Small intestine (tissue), 16 donors: ENCODE data around the gene NPIPB9. TPM values are rescaled to one million over a fixed set of nuclear protein-coding genes. Genes with fewer than 3 reads are reported as not detected.
"Not testable (repeated sequence)": the region's sequence is repeated elsewhere in the genome, so short reads cannot be mapped to it uniquely, and the experiment has no call there.

Source experiments
- DNase-seq, 2 donors: peaks; one replicate each; pipeline versions ENCODE4 v3.0.0 to v3.0.0-alpha.2; 2013
- FAIRE-seq: peaks from 2 replicates; lab custom pipeline; 2012; peaks lifted over from hg19 to GRCh38; lab: Jason Lieb, UNC
- H3K27ac ChIP-seq, 3 donors: one replicate each; pipeline ENCODE4 v1.5.1; 2013; ENCODE audit warnings: low read length in 2 of 3, mild to moderate bottlenecking in 2 of 3, control low read depth in 1 of 3, inconsistent platforms in 1 of 3, low read depth in 1 of 3, moderate library complexity in 1 of 3
- H3K27me3 ChIP-seq, 3 donors: one replicate each; pipeline ENCODE4 v1.6.1; 2013; ENCODE audit warnings: low read length in 3 of 3, inconsistent platforms in 1 of 3; ENCODE audit not compliant: control insufficient read depth in 3 of 3, insufficient read depth in 3 of 3
- H3K36me3 ChIP-seq, 3 donors: one replicate each; pipeline ENCODE4 v1.6.1; 2013; ENCODE audit warnings: low read length in 3 of 3, inconsistent platforms in 1 of 3, low read depth in 1 of 3, mild to moderate bottlenecking in 1 of 3, moderate library complexity in 1 of 3; ENCODE audit not compliant: control insufficient read depth in 3 of 3, insufficient read depth in 2 of 3
- H3K4me1 ChIP-seq, 3 donors: one replicate each; pipeline ENCODE4 v1.6.1; 2013; ENCODE audit warnings: low read length in 2 of 3, inconsistent platforms in 1 of 3, low read depth in 1 of 3, mild to moderate bottlenecking in 1 of 3, moderate library complexity in 1 of 3; ENCODE audit not compliant: control insufficient read depth in 3 of 3, insufficient read depth in 2 of 3
- H3K4me3 ChIP-seq, 3 donors: one replicate each; pipeline ENCODE4 v1.5.1; 2013; ENCODE audit warnings: low read length in 3 of 3, control low read depth in 1 of 3, inconsistent platforms in 1 of 3, low read depth in 1 of 3, mild to moderate bottlenecking in 1 of 3, moderate library complexity in 1 of 3
- H3K9me3 ChIP-seq, 2 donors: one replicate each; pipeline ENCODE4 v1.6.1; 2013; ENCODE audit warnings: low read depth in 1 of 2, low read length in 1 of 2; ENCODE audit not compliant: control insufficient read depth in 2 of 2, insufficient read depth in 1 of 2
- WGBS, 3 donors: extraction: QIAGEN DNeasy Blood & Tissue Kit; methylation state at CpG; one replicate each; pipeline ENCODE4 v1.1.7; 2013; 5-methylcytosine and 5-hydroxymethylcytosine counted together
- long read RNA-seq, 10 donors: transcript quantifications; one replicate each; lab custom pipeline, GENCODE V29; 2026
- polyA plus RNA-seq, 4 donors: library from polyadenylated mRNA; stranded (reverse) in 3 of 4; unstranded in 1 of 4; fragments of 200-250 nt in 3 of 4; fragments of 120-200 nt in 1 of 4; gene quantifications; one replicate each; pipeline versions ENCODE4 v1.2.1 to v1.2.3, GENCODE V29; 2013
- donor health status: healthy with polysubstance abuse.
- donor health status: control.
- donor health status: control.
- donor health status: Bipolar disorder and iron deficiency.
- donor health status: healthy.

The NPIPB9 gene
- 1 to 10 TPM in 1 of 4 donors, under 1 TPM in 1, not detected in 2; 0.10 to 3.6 TPM for polyA plus RNA-seq
- long read RNA-seq, donor 1, result 0 reads
- long read RNA-seq, donor 2, result 0 reads
- long read RNA-seq, donor 3, partial matches to known transcripts, result 132 of 132 reads
- long read RNA-seq, donor 3, other reads (novel, unspliced or antisense), result 0 of 132 reads
- long read RNA-seq, donor 4, result 0 reads
- long read RNA-seq, donor 5, partial matches to known transcripts, result 116 of 116 reads
- long read RNA-seq, donor 5, other reads (novel, unspliced or antisense), result 0 of 116 reads
- long read RNA-seq, donor 6, partial matches to known transcripts, result 235 of 235 reads
- long read RNA-seq, donor 6, other reads (novel, unspliced or antisense), result 0 of 235 reads
- long read RNA-seq, donor 7, partial matches to known transcripts, result 457 of 457 reads
- long read RNA-seq, donor 7, other reads (novel, unspliced or antisense), result 0 of 457 reads
- long read RNA-seq, donor 8, result 0 reads
- long read RNA-seq, donor 9, partial matches to known transcripts, result 38 of 38 reads
- long read RNA-seq, donor 9, other reads (novel, unspliced or antisense), result 0 of 38 reads
- long read RNA-seq, donor 10, partial matches to known transcripts, result 41 of 41 reads
- long read RNA-seq, donor 10, other reads (novel, unspliced or antisense), result 0 of 41 reads

GRCh38 chr16:28751487-28751886 lies at the start of gene NPIPB9:
Gene NPIPB9, plus strand, starts transcription at chr16:28751787.
- not testable (repeated sequence) for H3K4me3 ChIP-seq, DNase-seq, H3K27ac ChIP-seq, H3K27me3 ChIP-seq, H3K36me3 ChIP-seq, H3K4me1 ChIP-seq, H3K9me3 ChIP-seq, FAIRE-seq
- WGBS, 3 donors, result no CpG with 5 or more reads among the region's 5 CpGs

- not testable (repeated sequence) for H3K36me3 ChIP-seq, H3K4me1 ChIP-seq, H3K9me3 ChIP-seq, DNase-seq, H3K27me3 ChIP-seq, H3K4me3 ChIP-seq, H3K27ac ChIP-seq, FAIRE-seq
- 67 to 76% (median 69%) methylated on average over 1 to 3 of the region's 7 CpGs for WGBS, 3 donors
These were observed 47.3 kb upstream of the NPIPB9 start for GRCh38 chr16:28704246-28704645.

GRCh38 chr16:28711220-28712083 lies 40.1 kb upstream of the NPIPB9 start, which contains the start of gene EIF3C:
Gene EIF3C, plus strand, starts transcription at chr16:28711464. Its CDS starts 223 bp downstream, at chr16:28711687.
- no CpG with 5 or more reads among the region's 66 CpGs for WGBS, 3 donors
- H3K4me3 ChIP-seq, H3K36me3 ChIP-seq, H3K27me3 ChIP-seq, FAIRE-seq, H3K27ac ChIP-seq, DNase-seq, H3K4me1 ChIP-seq, H3K9me3 ChIP-seq: not testable (repeated sequence)

GRCh38 chr16:28722852-28723650 lies 28.5 kb upstream of the NPIPB9 start:
- DNase-seq, H3K27ac ChIP-seq, H3K36me3 ChIP-seq, H3K9me3 ChIP-seq, H3K4me1 ChIP-seq, H3K27me3 ChIP-seq, FAIRE-seq, H3K4me3 ChIP-seq: not testable (repeated sequence)
- 91 to 98% (median 94%) methylated on average over 10 to 12 of the region's 15 CpGs for WGBS, 3 donors

- WGBS, 3 donors, result no CpG with 5 or more reads among the region's 5 CpGs
- H3K4me1 ChIP-seq, H3K27ac ChIP-seq, FAIRE-seq, DNase-seq, H3K36me3 ChIP-seq, H3K4me3 ChIP-seq, H3K27me3 ChIP-seq, H3K9me3 ChIP-seq: not testable (repeated sequence)
These were observed 20.3 kb upstream of the NPIPB9 start for GRCh38 chr16:28731253-28731652.

- H3K27ac ChIP-seq, H3K4me1 ChIP-seq, H3K9me3 ChIP-seq, H3K27me3 ChIP-seq, H3K4me3 ChIP-seq, H3K36me3 ChIP-seq, FAIRE-seq, DNase-seq: not testable (repeated sequence)
- WGBS, 3 donors, result 72% methylated on average over 2 of the region's 9 CpGs; no CpG with 5 or more reads in 2 of the 3 donors
These were observed 19.0 kb upstream of the NPIPB9 start for GRCh38 chr16:28732455-28733124.

GRCh38 chr16:28739787-28740186 lies 11.8 kb upstream of the NPIPB9 start:
- not testable (repeated sequence) for H3K27me3 ChIP-seq, DNase-seq, H3K9me3 ChIP-seq, H3K4me3 ChIP-seq, H3K36me3 ChIP-seq, H3K27ac ChIP-seq, H3K4me1 ChIP-seq, FAIRE-seq
- 5 to 8% methylated on average over 4 to 6 of the region's 9 CpGs; no CpG with 5 or more reads in 1 of the 3 donors for WGBS, 3 donors
